RWPE2 (cell line): ENCODE results near the gene SLC6A16.

ENCODE experiments used
- ATAC-seq: fragments of 200-7000 bp; cut with Tn5 transposase; 3 replicates; pipeline ENCODE4 v1.9.1; 2021; ENCODE audit warnings: low read depth
- DNase-seq: peaks from one replicate; pipeline ENCODE4 v3.0.0-alpha.2; 2020; ENCODE audit warnings: low spot score
- H3K27ac ChIP-seq: fragments of 450-650 bp; 2 replicates; pipeline ENCODE4 v1.5.1; 2017; ENCODE audit warnings: mild to moderate bottlenecking; ENCODE audit not compliant: poor library complexity, severe bottlenecking
- H3K27me3 ChIP-seq: fragments of 250-450 bp; sonication (Bioruptor Pico); 2 replicates; pipeline ENCODE4 v1.5.1; 2021; ENCODE audit warnings: mild to moderate bottlenecking, moderate library complexity; ENCODE audit not compliant: insufficient read depth, poor library complexity, severe bottlenecking
- H3K36me3 ChIP-seq: fragments of 250-450 bp; sonication (Bioruptor Pico); 2 replicates; pipeline ENCODE4 v1.5.1; 2020; ENCODE audit warnings: low read depth, mild to moderate bottlenecking, moderate library complexity
- H3K4me1 ChIP-seq: fragments of 250-450 bp; sonication (Bioruptor Pico); 2 replicates; pipeline ENCODE4 v1.5.1; 2021; ENCODE audit warnings: mild to moderate bottlenecking, moderate library complexity; ENCODE audit not compliant: insufficient read depth, poor library complexity, severe bottlenecking
- H3K4me3 ChIP-seq: fragments of 250-450 bp; sonication (Bioruptor Pico); 2 replicates; pipeline ENCODE4 v1.5.1; 2021; ENCODE audit warnings: mild to moderate bottlenecking, moderate library complexity; ENCODE audit not compliant: severe bottlenecking
- H3K9me3 ChIP-seq: fragments of 250-450 bp; sonication (Bioruptor Pico); 2 replicates; pipeline ENCODE4 v1.5.1; 2021; ENCODE audit warnings: mild to moderate bottlenecking, moderate library complexity; ENCODE audit not compliant: severe bottlenecking
- TF ChIP-seq, protein P1 (sequence below): fragments of 450-650 bp; IDR thresholded peaks from one replicate; pipeline ENCODE4 v1.5.1; 2017; ENCODE audit warnings: mild to moderate bottlenecking, moderate library complexity; ENCODE audit not compliant: poor library complexity, severe bottlenecking

The SLC6A16 gene

GRCh38 chr19:49264258-49264657, 60.7 kb downstream of the SLC6A16 start:
- H3K4me1 ChIP-seq, result no peaks in the 10 kb centered on the region
- H3K36me3 ChIP-seq, result no peaks in the 10 kb centered on the region
- H3K27me3 ChIP-seq, result no peaks in the 10 kb centered on the region
- H3K9me3 ChIP-seq, result peaks cover 16% of the 10 kb centered on the region
- TF ChIP-seq, protein P1, sequence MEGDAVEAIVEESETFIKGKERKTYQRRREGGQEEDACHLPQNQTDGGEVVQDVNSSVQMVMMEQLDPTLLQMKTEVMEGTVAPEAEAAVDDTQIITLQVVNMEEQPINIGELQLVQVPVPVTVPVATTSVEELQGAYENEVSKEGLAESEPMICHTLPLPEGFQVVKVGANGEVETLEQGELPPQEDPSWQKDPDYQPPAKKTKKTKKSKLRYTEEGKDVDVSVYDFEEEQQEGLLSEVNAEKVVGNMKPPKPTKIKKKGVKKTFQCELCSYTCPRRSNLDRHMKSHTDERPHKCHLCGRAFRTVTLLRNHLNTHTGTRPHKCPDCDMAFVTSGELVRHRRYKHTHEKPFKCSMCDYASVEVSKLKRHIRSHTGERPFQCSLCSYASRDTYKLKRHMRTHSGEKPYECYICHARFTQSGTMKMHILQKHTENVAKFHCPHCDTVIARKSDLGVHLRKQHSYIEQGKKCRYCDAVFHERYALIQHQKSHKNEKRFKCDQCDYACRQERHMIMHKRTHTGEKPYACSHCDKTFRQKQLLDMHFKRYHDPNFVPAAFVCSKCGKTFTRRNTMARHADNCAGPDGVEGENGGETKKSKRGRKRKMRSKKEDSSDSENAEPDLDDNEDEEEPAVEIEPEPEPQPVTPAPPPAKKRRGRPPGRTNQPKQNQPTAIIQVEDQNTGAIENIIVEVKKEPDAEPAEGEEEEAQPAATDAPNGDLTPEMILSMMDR, result no peak
- H3K4me3 ChIP-seq, result no peak overlapping the region
- no peak overlapping the region for H3K27ac ChIP-seq
- no peak for ATAC-seq
- no peak for DNase-seq

GRCh38 chr19:49261602-49262001, 63.4 kb downstream of the SLC6A16 start:
- Histone ChIP-seq H3K27ac (no peak overlapping the region), H3K27me3 (no peaks in the 10 kb centered on the region)
- ATAC-seq, result no peak

DNA sequence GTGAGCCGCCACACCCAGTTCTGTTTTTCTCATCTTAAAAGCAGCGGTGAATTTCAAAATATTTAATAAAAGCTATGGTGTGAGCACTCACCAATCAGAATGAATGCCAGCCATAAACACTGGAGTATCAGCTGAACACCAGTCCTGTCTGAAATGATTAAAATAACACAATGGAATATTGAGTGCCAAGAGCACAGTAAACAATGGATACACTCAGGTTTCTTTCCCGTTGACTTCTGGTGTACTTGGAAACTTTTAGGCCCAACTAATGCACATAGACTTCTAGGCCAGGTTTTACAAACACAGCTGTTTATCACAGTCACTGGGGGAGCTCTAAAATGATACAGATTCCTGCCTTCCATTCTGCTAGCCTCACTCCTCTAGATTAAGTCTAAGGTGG, 68.3 kb downstream of the SLC6A16 start:
- H3K36me3 ChIP-seq, result no peaks in the 10 kb centered on the region
- H3K4me1 ChIP-seq, result no peaks in the 10 kb centered on the region
- H3K27me3 ChIP-seq, result no peaks in the 10 kb centered on the region
- peaks cover 3% of the 10 kb centered on the region for H3K9me3 ChIP-seq
- no peak for ATAC-seq
- H3K4me3 ChIP-seq, result no peak overlapping the region
- TF ChIP-seq, protein P1, result no peak
- no peak for DNase-seq
- no peak overlapping the region for H3K27ac ChIP-seq

More at GRCh38 chr19:49261602-49262001, 63.4 kb downstream of the SLC6A16 start:
- TF ChIP-seq, protein P1, result no peak
- Histone ChIP-seq H3K36me3 (no peaks in the 10 kb centered on the region), H3K4me3 (no peak overlapping the region), H3K4me1 (no peaks in the 10 kb centered on the region), H3K9me3 (peaks cover 9% of the 10 kb centered on the region)
- DNase-seq, result no peak

GRCh38 chr19:49255674-49256073, 69.3 kb downstream of the SLC6A16 start:
- H3K27ac ChIP-seq, result no peak overlapping the region
- H3K4me1 ChIP-seq, result no peaks in the 10 kb centered on the region
- H3K4me3 ChIP-seq, result no peak overlapping the region
- ATAC-seq, result no peak
- no peaks in the 10 kb centered on the region for H3K27me3 ChIP-seq
- peaks cover 3% of the 10 kb centered on the region for H3K9me3 ChIP-seq
- DNase-seq, result no peak
- no peaks in the 10 kb centered on the region for H3K36me3 ChIP-seq
- TF ChIP-seq, protein P1, result no peak

DNA sequence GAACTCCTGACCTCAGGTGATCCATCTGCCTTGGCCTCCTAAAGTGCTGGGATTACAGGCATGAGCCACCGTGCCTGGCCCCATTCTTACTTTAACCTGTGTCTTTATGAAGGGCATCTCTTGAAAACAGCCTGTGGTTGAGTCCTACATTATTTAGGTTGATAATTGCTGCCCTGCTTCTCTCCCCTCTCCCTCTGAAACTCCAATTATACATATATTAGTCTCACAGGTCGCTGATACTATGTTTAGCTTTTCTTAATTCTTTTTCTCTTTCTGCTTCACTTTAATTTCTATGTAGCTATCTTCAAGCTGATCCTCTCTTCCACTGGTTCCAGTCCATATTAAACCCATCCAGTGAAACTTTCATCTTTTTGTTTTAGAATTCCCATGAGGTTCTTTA, 75.1 kb downstream of the SLC6A16 start:
- ATAC-seq (no peak), DNase-seq (no peak)
- no peaks in the 10 kb centered on the region for H3K36me3 ChIP-seq
- no peak overlapping the region for H3K4me3 ChIP-seq
- no peaks in the 10 kb centered on the region for H3K4me1 ChIP-seq
- H3K27ac ChIP-seq, result no peak overlapping the region
- no peaks in the 10 kb centered on the region for H3K27me3 ChIP-seq
- no peaks in the 10 kb centered on the region for H3K9me3 ChIP-seq
- TF ChIP-seq, protein P1, result no peak
